NCI-H345 treated with DMSO at 0.1 percent for 48 hours (cell line): ENCODE data around the gene SPTBN4.
A peak's percentile ranks its signal among the peaks of the same experiment; 100 is the strongest.
"Not testable (repeated sequence)": the region's sequence is repeated elsewhere in the genome, so short reads cannot be mapped to it uniquely, and the experiment has no call there.

Experiments
- DNase-seq: peaks from one replicate; lab custom pipeline; 2025; ENCODE audit not compliant: unreplicated experiment; lab: John Stamatoyannopoulos, UW

Gene SPTBN4

GRCh38 chr19:40464059-40465024 lies 2.5 kb upstream of the SPTBN4 start:
- peak; percentile 79 for DNase-seq

GRCh38 chr19:40465025-40465556 lies 1.7 kb upstream of the SPTBN4 start:
- no peak for DNase-seq

GRCh38 chr19:40465557-40466218 lies 1.1 kb upstream of the SPTBN4 start, which contains the start of gene BLVRB:
Gene BLVRB, minus strand, starts transcription at chr19:40465745. Its CDS starts 57 bp downstream, at chr19:40465688.
- DNase-seq, result peak; percentile 100

GRCh38 chr19:40466219-40466984 lies 399 bp upstream of the SPTBN4 start:
- no peak for DNase-seq

GRCh38 chr19:40469011-40469410 lies 2.2 kb downstream of the SPTBN4 start:
- no peak for DNase-seq

- DNase-seq, result no peak
Observed at GRCh38 chr19:40471111-40471510, 4.3 kb downstream of the SPTBN4 start.

- no peak for DNase-seq
Observed at GRCh38 chr19:40472516-40472915, 5.7 kb downstream of the SPTBN4 start.

- no peak for DNase-seq
Observed at GRCh38 chr19:40474737-40475136, 7.9 kb downstream of the SPTBN4 start.

- DNase-seq, result not testable (repeated sequence)
Observed at GRCh38 chr19:40475878-40476644, 9.3 kb downstream of the SPTBN4 start.

- no peak for DNase-seq
Observed at GRCh38 chr19:40486017-40486416, 19.2 kb downstream of the SPTBN4 start.

GRCh38 chr19:40489882-40490230 lies 23.1 kb downstream of the SPTBN4 start:
- no peak for DNase-seq

- no peak for DNase-seq
Observed at GRCh38 chr19:40492274-40492673, 25.5 kb downstream of the SPTBN4 start.

- DNase-seq, result no peak
Observed at GRCh38 chr19:40493778-40494177, 27.0 kb downstream of the SPTBN4 start.

GRCh38 chr19:40494191-40494838 lies 27.5 kb downstream of the SPTBN4 start:
- DNase-seq, result no peak

GRCh38 chr19:40497214-40497613 lies 30.4 kb downstream of the SPTBN4 start:
- DNase-seq, result no peak

- no peak for DNase-seq
Observed at GRCh38 chr19:40499320-40499719, 32.5 kb downstream of the SPTBN4 start.

- DNase-seq, result not testable (repeated sequence)
Observed at GRCh38 chr19:40500678-40501530, 34.1 kb downstream of the SPTBN4 start.

- DNase-seq, result no peak
Observed at GRCh38 chr19:40501599-40501998, 34.8 kb downstream of the SPTBN4 start.

- no peak for DNase-seq
Observed at GRCh38 chr19:40502081-40502480, 35.3 kb downstream of the SPTBN4 start.
